GM18526 (cell line): ENCODE measurements around the gene FERMT3.

Experiments
- POLR2A ChIP-seq: IDR thresholded peaks from 3 replicates; pipeline ENCODE4 v1.6.1; 2011; ENCODE audit not compliant: insufficient read length; ENCODE audit errors: extremely low read depth

Gene FERMT3

DNA sequence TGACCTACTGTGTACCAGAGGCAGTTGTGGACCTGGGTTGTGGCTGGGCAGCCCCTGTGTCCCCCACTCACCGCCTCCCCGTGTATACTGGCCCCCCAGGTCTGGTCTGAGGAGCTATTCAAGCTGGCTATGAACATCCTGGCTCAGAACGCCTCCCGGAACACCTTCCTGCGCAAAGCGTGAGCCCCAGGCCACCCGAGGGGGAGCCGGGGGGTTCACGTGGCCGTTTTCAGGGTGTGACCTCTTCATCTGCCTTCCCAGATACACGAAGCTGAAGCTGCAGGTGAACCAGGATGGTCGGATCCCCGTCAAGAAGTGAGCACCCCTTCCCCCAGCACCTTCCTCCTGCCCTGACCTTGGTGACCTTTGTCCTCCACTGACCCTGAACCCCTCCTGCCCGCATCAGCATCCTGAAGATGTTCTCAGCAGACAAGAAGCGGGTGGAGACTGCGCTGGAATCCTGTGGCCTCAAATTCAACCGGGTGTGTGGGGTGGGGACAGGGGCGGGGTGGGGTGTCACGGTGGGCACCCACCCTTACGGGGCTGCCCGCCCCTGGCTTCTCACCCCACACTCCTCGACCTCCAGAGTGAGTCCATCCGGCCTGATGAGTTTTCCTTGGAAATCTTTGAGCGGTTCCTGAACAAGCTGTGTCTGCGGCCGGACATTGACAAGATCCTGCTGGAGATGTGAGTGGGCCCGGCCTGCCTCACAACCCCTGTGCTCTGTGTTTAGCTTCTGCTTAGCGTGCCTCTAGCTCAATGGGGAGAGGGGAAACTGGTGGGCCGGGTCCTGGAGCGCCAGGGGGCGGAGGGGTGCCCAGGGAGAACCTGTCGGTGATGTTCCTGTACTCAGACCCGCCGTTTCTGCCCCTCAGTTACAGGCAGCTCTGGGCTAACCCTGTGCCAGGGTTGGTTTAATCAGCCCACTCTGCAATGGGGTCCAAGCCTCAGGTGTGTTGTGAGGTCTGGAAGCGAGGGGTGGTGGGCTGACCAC lies 48.9 kb downstream of the FERMT3 start:
- TF ChIP-seq POLR2A = no peak

DNA sequence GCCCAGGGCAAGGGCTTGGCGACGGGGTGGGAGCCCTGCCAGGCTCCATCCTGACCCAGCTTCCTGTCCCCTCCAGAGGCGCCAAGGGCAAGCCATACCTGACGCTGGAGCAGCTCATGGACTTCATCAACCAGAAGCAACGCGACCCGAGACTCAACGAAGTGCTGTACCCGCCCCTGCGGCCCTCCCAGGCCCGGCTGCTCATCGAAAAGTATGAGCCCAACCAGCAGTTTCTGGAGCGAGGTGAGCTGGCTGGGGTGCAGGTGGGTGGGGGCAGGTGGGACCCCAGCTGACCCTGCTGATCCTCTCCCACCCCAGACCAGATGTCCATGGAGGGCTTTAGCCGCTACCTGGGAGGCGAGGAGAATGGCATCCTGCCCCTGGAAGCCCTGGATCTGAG lies 49.8 kb downstream of the FERMT3 start:
- TF ChIP-seq POLR2A = no peak

DNA sequence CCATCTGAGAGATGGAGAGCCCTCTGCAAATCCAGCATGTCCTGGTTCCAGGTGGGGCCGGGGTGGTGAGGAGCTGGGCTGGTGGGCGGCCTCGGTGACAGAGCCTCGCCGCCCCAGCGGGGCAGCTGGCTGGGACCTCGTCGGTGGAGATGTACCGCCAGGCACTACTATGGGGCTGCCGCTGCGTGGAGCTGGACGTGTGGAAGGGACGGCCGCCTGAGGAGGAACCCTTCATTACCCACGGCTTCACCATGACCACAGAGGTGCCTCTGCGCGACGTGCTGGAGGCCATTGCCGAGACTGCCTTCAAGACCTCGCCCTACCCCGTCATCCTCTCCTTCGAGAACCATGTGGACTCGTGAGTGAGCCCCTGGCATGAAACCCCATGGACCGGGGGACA lies 51.8 kb downstream of the FERMT3 start:
- TF ChIP-seq POLR2A = no peak

DNA sequence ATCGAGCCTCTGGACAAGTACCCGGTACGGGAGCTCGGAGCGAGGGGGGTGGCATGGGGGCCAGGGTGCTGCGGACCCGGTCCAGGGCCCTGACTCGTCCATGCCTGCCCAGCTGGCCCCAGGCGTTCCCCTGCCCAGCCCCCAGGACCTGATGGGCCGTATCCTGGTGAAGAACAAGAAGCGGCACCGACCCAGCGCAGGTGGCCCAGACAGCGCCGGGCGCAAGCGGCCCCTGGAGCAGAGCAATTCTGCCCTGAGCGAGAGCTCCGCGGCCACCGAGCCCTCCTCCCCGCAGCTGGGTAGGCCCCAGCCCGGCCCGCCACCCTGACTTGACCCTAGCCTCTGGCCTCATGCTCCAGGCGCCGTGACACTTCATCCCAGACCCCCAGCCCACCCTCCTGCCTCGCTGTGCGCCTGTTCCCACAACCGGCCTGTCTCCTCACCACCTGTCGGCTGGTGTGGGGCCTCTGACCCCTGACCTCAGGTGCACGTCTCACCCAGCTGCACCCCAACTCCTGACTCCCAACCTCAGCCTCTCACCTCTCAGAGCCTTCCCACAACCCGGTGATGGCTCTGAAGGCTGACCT lies 52.5 kb downstream of the FERMT3 start:
- TF ChIP-seq POLR2A = no peak

DNA sequence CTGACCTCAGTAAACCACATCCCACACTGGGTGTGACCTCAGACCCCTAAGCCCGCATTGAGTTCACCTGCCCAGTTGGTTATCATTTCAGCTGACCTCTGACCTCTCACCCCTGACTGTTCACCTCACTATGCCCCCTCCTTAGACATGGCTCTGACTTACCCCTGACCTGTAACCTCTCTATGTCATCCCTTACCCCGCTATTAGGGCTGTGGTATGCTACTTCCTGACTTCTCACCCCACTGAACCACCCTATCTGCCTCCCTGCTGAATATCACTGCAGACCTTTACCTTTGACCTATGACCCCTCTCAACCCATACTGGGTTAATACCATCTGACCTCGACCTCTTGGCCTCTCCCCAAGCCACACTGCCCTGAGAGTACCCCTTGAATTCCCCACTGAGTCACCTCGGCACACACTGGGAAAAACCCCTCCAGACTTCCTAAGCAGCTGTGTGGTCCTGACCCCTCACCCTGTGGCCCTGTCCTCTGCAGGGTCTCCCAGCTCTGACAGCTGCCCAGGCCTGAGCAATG lies 53.1 kb downstream of the FERMT3 start:
- TF ChIP-seq POLR2A = no peak

DNA sequence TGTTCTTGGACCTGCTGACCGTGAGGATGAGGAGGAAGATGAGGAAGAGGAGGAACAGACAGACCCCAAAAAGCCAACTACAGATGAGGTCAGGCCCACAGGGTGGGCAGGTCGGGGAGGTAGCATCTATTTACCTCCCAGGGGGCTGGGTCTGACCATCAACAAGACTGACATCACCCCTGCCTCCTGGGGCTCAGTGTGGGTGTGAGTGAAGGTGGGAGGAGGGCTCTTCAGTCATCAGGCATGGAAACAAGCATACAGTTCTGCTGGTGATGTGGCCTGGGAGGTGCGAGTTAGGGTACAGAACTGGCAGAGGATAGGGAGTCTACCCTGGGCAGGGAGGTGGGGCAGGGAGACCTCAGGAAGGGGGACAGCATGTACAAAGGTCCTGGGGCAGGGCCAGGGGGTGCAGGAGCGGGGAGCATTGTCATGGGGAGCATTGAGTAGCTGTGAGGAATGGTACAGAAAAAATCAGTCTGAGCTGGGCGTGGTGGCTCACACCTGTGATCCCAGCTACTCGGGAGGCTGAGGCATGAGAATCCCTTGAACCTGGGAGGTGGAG lies 53.7 kb downstream of the FERMT3 start:
- no peak for TF ChIP-seq POLR2A

DNA sequence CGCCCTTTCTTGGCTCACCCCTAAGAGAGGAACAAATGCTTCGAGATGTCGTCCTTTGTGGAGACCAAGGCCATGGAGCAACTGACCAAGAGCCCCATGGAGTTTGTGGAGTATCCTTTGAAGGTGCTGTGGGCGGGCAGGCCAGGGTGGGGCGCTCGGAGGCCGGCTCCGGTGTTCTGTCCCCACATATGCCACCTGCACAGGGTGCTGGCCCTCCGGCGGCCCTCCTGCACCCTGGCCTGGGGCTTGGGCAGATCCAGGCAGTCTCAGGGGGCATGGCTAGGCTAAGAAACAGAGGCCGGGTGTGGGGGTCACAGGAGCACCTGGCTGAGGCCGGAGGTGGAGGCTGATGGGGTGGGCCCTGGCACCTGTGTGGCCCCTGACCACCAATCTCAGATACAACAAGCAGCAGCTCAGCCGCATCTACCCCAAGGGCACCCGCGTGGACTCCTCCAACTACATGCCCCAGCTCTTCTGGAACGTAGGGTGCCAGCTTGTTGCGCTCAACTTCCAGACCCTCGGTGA lies 55.1 kb downstream of the FERMT3 start:
- no peak for TF ChIP-seq POLR2A

DNA sequence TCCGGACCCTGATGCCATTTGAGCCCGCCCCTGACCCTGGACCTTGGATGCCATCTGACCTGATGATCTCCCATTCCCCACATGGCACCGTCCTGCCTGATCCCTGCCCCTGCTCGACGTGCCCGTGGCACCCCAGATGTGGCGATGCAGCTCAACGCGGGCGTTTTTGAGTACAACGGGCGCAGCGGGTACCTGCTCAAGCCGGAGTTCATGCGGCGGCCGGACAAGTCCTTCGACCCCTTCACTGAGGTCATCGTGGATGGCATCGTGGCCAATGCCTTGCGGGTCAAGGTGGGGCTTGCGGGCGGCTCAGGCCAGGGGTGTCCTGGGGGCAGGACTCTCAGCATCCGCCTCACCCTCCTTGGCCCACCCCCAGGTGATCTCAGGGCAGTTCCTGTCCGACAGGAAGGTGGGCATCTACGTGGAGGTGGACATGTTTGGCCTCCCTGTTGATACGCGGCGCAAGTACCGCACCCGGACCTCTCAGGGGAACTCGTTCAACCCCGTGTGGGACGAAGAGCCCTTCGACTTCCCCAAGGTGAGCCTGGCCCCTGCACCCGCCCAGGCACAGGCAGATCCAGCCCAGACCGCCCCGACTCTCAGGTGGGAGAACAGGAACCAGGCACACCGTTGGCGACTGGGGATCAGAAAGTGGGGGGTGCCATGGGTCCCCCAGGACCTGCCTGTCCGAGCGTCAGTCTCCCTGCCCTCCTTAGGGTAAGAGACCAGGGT lies 55.9 kb downstream of the FERMT3 start:
- TF ChIP-seq POLR2A = no peak

DNA sequence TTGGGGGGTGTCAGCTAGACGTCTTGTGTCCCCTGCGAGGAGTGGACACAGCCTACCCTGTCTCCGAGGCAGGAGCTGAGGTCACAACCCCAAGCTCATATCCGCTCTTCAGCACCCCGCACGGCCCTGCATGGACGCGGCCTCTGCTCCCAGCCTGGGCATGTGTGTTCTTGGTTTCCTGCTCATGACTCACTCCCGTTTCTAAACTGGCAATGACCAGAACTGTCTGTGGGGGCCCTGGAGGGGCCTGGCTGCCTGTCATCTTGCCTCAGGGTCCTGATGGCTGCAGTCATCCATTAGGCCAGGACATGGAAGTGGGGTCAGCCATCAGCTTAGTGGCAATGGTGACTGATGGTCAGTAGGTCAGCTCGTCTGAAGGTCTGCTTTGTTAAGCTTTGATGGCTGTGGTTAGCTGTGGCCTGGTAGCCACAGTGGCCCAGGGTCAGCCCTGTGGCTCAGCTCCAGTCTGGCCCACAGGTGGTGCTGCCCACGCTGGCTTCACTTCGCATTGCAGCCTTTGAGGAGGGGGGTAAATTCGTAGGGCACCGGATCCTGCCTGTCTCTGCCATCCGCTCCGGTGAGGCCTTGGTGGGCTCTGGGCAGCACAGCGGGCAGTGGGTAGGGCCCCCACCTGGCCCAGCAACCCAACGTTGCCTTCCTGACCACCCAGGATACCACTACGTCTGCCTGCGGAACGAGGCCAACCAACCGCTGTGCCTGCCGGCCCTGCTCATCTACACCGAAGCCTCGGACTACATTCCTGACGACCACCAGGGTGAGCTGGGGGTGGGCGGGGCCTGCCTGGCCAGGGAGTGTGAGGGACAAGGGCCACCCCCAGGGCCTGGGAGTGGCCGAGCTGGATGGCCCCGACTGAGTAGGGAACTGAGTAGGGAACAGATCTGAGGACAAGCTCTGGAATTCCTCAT lies 56.8 kb downstream of the FERMT3 start:
- TF ChIP-seq POLR2A = no peak

DNA sequence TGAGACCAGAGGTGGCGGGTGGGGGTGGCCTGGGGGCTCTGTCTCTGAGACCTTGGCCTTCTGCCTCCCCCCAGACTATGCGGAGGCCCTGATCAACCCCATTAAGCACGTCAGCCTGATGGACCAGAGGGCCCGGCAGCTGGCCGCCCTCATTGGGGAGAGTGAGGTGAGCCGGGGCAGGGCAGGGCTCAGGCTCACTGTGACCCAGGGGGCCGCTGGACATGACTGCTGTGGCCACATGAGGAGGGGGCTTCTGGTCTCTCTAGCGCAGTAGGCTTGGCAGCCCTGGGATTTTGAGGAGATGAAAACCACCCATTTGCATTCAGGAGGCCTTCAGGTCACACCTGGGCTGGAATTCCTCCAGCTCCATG lies 57.4 kb downstream of the FERMT3 start:
- no peak for TF ChIP-seq POLR2A

DNA sequence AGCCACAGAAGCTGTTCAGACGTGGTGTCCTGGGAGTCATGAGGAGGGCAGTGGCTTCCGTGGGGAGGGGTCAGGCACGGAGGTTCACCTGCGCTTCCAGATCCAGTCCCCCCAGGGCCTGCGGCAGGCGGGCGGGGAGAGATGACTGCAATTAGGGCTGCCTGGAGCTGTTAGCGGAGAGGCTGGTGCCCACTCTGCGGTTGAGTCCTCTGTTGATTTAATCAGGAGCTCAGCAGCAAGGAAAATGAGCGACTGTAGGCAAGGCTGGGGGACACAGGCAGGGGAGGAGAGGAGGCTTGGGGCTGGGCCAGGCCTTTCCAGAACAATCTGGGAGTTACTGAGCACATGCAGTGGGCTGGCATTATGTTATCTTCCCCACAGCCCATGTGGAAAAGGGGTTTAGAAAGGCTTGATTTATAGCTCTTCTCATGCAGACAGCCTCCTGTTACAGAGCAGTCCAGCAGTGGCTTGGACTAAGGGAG lies 57.9 kb downstream of the FERMT3 start:
- no peak for TF ChIP-seq POLR2A

DNA sequence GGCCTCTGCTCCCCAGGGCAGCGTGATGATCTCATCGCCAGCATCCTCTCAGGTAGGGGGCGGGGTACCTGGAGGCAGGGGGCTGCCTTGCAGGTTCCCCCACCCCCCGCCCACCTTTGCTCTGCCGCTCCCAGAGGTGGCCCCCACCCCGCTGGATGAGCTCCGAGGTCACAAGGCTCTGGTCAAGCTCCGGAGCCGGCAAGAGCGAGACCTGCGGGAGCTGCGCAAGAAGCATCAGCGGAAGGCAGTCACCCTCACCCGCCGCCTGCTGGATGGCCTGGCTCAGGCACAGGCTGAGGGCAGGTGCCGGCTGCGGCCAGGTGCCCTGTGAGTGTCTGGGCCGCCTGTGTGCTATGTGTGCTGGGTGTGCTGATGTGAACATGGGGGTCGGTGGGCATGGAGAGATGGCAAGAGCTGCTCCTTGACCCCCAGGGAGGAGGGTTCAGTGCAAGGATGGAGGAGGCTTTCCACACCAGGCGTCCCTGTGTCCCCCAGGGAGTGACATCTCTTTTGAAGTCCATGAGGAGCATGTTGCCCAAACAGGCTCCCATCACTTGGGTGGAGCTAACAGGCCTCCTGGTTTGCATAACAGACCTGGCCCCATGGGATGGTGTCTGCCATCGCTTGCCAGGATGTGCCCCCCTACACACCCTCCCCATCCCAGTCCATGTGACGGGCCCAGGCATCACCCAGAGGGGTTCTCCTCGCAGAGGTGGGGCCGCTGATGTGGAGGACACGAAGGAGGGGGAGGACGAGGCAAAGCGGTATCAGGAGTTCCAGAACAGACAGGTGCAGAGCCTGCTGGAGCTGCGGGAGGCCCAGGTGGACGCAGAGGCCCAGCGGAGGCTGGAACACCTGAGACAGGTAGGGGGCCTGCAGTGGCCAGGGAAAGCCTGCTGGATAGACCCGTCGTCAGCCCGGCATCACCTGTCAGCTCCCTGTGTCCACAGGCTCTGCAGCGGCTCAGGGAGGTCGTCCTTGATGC lies 58.9 kb downstream of the FERMT3 start:
- no peak for TF ChIP-seq POLR2A

DNA sequence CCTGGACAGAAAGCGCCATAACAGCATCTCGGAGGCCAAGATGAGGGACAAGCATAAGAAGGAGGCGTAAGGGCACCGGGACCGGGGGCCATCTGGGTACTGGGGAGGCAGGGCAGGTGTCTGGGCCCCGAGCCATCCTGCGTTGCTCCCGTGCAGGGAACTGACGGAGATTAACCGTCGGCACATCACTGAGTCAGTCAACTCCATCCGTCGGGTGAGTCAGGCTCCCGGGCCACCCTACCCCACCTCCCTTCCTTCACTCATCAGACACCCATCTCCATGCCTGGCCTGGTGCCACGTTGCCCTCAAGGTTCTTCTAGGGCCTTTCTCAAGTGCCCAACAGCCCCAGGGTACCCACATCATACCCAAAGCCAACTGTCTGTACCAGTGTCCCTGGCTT lies 59.8 kb downstream of the FERMT3 start:
- TF ChIP-seq POLR2A = no peak
